ENCODE measurements around the gene NGEF.

The NGEF gene

DNA sequence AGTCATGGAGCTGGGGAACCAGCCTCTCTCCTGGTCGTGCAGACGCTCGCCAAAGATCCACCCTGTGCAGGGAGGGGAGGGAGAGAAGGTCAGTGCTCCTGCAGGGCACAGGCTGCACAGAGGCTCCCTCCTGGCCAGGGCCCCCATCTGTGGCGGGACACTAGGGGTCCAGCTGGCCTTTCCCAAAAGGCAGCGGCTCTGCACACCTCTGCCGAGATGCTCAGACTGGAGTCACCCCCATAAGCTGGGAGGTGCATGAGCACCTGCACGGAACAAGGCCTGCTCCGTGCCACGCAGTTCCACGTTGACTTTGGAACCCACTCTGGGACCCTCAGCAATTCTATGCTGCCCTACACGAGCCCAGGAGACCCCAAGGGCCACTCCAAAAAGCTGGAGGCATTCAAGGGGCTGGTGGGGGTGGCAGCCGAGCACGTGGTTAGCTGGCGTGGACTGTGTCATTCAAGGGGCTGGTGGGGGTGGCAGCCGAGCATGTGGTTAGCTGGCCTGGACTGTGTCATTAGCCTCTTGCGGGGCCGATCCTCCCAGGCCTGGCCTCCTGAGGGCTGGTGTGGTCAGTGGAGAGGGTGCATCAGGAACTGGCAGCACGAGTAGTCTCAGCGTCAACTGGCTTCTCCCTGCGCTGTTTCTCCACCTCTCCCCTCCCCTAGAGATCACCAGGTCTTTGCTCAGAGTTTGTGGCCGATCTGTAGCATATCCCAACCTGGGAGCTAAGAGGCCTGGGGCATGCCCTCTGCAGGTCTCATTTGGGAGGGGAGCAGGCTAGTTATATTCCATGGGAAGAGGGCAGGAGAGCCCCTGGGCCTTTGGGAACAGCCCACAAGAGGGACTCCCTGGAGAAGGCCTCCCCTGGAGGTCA lies 133.2 kb downstream of the NGEF start:
- no peak for DNase-seq (ENCODE audit: low spot score)

DNA sequence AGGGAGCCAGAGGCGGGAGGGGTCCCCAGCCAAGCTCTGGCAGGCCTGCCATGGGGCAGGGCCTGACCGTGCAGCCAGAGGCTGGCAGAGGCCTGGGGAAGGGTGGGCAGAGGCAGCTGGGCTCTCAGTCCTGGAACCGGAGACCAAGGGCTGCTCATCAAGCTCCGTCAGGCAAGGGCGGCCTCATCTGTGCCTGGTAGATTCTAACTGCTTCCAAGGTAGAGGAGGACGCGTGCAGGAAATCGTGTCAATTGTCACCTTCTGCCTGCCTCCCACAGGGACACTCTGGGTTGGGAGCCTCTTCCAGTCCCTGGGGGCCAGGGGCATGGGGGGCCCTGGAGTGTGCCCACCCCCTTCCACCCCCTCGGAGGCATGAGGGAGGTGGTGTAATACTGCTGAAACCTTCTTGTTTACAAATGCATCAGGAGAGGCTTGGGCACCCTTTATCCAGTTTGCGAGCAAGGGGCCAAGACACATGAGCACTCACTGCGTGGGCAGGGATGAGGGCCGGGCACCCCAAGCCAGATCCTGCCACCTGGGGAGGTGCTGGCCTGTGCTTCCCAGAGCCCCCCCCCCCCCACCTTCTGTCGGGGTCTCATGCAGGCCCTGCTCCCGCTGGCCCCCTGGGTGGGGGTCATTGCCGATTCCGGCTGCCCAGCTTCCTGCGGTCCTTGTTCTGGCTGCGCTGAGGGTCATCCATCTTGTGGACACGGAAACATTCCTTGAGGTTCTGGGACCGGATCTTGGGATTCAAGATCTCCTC lies 134.0 kb downstream of the NGEF start:
- no peak for DNase-seq (ENCODE audit: low spot score)
- TF ChIP-seq, protein P1, sequence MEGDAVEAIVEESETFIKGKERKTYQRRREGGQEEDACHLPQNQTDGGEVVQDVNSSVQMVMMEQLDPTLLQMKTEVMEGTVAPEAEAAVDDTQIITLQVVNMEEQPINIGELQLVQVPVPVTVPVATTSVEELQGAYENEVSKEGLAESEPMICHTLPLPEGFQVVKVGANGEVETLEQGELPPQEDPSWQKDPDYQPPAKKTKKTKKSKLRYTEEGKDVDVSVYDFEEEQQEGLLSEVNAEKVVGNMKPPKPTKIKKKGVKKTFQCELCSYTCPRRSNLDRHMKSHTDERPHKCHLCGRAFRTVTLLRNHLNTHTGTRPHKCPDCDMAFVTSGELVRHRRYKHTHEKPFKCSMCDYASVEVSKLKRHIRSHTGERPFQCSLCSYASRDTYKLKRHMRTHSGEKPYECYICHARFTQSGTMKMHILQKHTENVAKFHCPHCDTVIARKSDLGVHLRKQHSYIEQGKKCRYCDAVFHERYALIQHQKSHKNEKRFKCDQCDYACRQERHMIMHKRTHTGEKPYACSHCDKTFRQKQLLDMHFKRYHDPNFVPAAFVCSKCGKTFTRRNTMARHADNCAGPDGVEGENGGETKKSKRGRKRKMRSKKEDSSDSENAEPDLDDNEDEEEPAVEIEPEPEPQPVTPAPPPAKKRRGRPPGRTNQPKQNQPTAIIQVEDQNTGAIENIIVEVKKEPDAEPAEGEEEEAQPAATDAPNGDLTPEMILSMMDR (IDR thresholded peaks at IDR 0.05; ENCODE audit: extremely low read depth, missing control alignments), result no peak

More for the DNA sequence above, 133.2 kb downstream of the NGEF start:
- TF ChIP-seq, protein P1 (IDR thresholded peaks at IDR 0.05; ENCODE audit: extremely low read depth, missing control alignments), result no peak

DNA sequence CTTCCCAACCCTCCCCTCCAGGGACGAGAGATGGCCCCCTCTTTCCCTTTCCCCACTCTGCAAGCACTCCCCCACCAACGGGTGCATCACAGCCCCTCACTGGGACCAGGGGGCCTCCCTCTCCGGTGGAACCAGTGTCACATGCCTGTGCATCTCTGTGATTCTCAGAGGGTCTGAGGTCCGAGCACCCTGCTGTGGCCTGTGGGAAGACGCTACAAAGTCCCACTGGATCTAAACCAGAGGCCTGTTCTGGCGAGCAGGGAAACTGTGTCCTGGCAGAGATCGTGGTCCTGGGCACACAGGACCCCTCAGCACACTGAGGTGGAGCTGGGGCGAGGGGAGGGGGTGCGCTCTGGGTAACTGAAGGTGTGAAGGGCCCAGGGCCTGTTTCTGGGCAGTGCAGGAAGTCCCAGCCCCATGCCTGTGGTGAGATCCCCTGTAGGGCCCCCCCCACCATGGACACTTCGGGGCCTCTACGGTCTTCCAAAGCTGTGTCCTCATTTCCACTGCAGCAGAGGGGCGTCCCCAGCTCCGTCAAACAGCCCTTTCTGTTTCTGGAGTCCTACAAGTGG lies 135.0 kb downstream of the NGEF start:
- TF ChIP-seq, protein P1 (IDR thresholded peaks at IDR 0.05; ENCODE audit: extremely low read depth, missing control alignments), result no peak
- DNase-seq (ENCODE audit: low spot score), result no peak

DNA sequence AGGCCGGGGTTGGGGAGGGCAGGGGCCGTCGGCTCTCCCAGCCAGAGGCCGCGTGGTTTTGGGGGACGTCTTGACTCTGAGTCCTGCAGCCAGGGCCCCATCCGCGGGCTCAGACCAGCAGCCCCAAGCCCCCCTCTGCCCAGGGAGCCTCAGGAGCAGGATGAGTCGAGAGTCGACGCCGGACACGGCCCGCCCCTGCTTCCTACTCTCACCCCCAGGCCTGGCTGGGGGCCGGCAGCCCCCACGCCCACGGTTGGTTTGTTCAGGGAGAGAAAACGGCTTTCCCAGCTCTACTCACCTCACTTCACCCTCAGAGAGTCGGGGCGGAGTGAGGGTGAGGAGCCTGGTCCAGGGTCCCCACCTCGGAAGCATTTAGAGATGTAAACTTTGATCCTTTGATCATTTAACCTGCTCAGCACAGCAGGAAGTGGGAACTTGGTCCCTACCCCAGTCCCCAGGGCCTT lies 136.0 kb downstream of the NGEF start:
- DNase-seq (ENCODE audit: low spot score), result no peak
- TF ChIP-seq, protein P1 (IDR thresholded peaks at IDR 0.05; ENCODE audit: extremely low read depth, missing control alignments), result no peak

DNA sequence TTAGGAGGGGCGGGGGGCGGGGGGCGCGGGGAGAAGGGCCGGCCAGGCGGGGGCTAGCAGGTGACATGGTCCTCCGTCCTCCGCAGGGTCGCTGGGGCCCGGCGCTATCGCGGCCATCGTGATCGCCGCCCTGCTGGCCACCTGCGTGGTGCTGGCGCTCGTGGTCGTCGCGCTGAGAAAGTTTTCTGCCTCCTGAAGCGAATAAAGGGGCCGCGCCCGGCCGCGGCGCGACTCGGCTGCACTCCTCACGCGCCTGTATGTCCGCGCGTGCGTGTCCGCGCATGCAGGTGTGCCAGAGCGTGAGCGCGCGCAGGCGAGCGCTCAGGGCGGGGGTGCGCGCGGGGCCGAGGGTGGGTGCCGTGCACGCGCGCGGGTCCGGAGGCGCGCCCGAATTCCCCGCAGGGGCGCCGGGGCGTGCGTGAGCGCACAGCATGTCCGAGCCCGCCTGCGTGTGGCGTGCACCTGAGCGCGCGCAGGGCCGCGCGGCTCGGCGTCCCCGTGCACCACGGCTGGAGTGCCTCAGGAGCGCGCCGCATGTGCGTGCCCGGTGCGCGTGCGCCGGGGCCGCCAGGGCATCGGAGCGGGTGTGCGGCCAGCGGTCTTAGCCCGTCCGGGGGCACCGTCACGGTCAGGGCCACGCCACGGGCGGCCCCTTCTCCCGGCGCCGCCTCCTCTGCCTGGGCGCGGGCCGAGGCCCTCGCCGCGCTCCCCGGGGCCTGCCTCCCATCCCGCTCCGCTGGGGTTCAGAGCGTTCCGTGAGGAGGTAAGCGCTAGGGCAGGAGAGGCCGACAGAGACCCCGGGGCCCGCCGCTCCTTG lies 136.7 kb downstream of the NGEF start:
- TF ChIP-seq, protein P1 (IDR thresholded peaks at IDR 0.05; ENCODE audit: extremely low read depth, missing control alignments), result peak; percentile 15

DNA sequence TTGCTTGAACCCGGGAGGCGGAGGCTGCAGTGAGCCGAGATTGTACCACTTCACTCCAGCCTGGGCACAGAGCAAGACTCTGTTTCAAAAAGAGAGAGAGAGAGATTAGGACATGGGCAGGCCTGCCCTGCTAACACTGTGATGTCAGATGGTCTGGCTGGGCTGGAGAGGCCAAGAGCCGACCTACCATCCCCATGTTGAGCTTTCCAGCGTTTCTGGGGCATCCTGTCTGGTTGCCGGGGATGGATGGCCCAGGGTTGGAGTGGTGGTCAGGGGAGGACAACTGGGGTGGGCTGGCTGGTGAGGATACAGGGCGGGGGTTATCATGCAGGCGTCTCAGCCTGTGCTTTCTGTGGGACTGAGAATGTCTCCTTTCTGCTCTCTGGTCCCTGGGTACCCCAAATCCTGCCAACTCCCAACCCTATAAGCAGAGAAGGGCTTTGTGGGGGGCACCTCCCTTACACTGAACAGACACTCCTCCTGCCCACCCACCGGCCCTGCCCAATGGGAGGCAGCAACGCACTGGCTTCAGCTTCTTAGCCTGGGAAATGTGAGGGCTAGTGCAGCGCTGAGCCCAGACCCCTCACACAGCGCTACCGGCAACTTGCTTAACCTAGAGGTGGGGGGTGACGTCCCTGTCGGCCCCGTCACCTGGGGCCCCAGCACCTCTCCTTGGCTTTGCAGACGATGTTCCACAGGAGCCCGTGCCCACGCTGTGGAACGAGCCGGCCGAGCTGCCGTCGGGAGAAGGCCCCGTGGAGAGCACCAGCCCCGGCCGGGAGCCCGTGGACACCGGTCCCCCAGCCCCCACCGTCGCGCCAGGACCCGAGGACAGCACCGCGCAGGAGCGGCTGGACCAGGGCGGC lies 137.6 kb downstream of the NGEF start:
- DNase-seq (ENCODE audit: low spot score), result peak; percentile 63
- TF ChIP-seq, protein P1 (IDR thresholded peaks at IDR 0.05; ENCODE audit: extremely low read depth, missing control alignments), result no peak

More for the DNA sequence above, 136.7 kb downstream of the NGEF start:
- DNase-seq (ENCODE audit: low spot score), result peak; percentile 72
